Endothelial cell of umbilical vein (primary cell): ENCODE data around the gene AQP12B.

ENCODE experiments used
- CTCF ChIP-seq, 2 donors: IDR thresholded peaks; 1 replicate in 1 of 2; 2 replicates in 1 of 2; pipeline ENCODE4 v1.5.1; 2011; ENCODE audit warnings: low read length in 2 of 2, mild to moderate bottlenecking in 2 of 2, moderate library complexity in 2 of 2, control low read depth in 1 of 2, inconsistent platforms in 1 of 2, low read depth in 1 of 2; ENCODE audit not compliant: insufficient read depth in 1 of 2; ENCODE audit errors: extremely low read depth in 1 of 2
- EZH2 ChIP-seq: IDR thresholded peaks from 2 replicates; pipeline ENCODE4 v1.6.1; 2012; ENCODE audit warnings: borderline replicate concordance, low read depth, mild to moderate bottlenecking, moderate library complexity, low read length, inconsistent platforms; ENCODE audit not compliant: severe bottlenecking
- JUN ChIP-seq: IDR thresholded peaks from 2 replicates; pipeline ENCODE4 v1.6.1; 2011; ENCODE audit warnings: borderline replicate concordance, low read depth; ENCODE audit not compliant: insufficient read length, insufficient read depth
- MYC ChIP-seq: IDR thresholded peaks from one replicate; pipeline ENCODE4 v1.6.1; 2011; ENCODE audit warnings: mild to moderate bottlenecking, low read depth, low read length
- POLR2A ChIP-seq: IDR thresholded peaks from 2 replicates; pipeline ENCODE4 v1.6.1; 2012; ENCODE audit warnings: low read depth, mild to moderate bottlenecking, control low read depth, low read length

GRCh38 chr2:240643811-240644150 lies 38.9 kb downstream of the AQP12B start:
- TF ChIP-seq CTCF (IDR thresholded peaks at IDR 0.05; ENCODE audit: extremely low read depth in 1 of 2, insufficient read depth in 1 of 2, low read depth in 1 of 2, low read length in 2 of 2) (no peak), JUN (no peak), POLR2A (no peak), EZH2 (no peak), MYC (no peak)
